DND-41 (cell line): Measurements from ENCODE around the gene DUSP15.

ENCODE experiments used
- EZH2 ChIP-seq: IDR thresholded peaks from 3 replicates; pipeline ENCODE4 v1.6.1; 2012; ENCODE audit warnings: borderline replicate concordance, low read depth, mild to moderate bottlenecking, moderate library complexity, low read length, inconsistent platforms; ENCODE audit not compliant: severe bottlenecking
- TF ChIP-seq, protein P1 (sequence below): IDR thresholded peaks from 2 replicates; pipeline ENCODE4 v1.5.1; 2012; ENCODE audit warnings: borderline replicate concordance, low read length, moderate library complexity, mild to moderate bottlenecking; ENCODE audit not compliant: poor library complexity, severe bottlenecking; ENCODE audit errors: extremely low read depth

DNA sequence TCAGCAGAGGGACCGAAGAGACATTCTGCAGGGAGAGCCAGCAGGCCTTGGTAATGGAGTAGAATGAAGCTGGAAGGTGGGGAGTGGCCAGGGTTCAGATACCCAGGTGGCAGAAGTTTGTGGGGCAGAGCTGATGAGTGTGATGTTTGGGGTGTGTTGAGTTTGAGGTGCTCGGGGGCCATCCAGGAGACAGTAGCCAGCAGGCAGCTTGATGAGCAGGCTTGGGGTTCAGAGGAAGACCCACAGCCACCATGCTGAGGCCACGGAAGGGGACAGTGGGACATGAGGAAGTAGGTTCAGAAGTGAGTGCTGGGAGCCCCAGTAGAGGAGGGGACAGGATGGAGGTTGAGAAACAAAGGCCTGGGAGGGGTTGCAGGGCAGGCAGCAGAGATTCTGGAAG, 13.8 kb downstream of the DUSP15 start:
- no peak for TF ChIP-seq EZH2
- TF ChIP-seq, protein P1, sequence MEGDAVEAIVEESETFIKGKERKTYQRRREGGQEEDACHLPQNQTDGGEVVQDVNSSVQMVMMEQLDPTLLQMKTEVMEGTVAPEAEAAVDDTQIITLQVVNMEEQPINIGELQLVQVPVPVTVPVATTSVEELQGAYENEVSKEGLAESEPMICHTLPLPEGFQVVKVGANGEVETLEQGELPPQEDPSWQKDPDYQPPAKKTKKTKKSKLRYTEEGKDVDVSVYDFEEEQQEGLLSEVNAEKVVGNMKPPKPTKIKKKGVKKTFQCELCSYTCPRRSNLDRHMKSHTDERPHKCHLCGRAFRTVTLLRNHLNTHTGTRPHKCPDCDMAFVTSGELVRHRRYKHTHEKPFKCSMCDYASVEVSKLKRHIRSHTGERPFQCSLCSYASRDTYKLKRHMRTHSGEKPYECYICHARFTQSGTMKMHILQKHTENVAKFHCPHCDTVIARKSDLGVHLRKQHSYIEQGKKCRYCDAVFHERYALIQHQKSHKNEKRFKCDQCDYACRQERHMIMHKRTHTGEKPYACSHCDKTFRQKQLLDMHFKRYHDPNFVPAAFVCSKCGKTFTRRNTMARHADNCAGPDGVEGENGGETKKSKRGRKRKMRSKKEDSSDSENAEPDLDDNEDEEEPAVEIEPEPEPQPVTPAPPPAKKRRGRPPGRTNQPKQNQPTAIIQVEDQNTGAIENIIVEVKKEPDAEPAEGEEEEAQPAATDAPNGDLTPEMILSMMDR: no peak
